Thoracic aorta (tissue), 2 donors: Measurements from ENCODE around the gene SDHB. TPM values are rescaled to one million over a fixed set of nuclear protein-coding genes. Genes with fewer than 3 reads are reported as not detected.

Experiments used
- ATAC-seq: fragments of 150-250 bp; one replicate; pipeline ENCODE4 v1.8.0; 2017; ENCODE audit warnings: low read depth; ENCODE audit not compliant: insufficient number of reproducible peaks, low FRiP score
- DNase-seq: peaks from one replicate; pipeline ENCODE4 v3.0.0-alpha.2; 2020; ENCODE audit warnings: low spot score
- H3K27ac ChIP-seq, 2 donors: fragments of 200-600 bp; sonication (generic); 1 replicate in 1 of 2; 2 replicates in 1 of 2; pipeline ENCODE4 v1.5.1; 2016; ENCODE audit warnings: mild to moderate bottlenecking in 2 of 2, moderate library complexity in 2 of 2
- H3K27me3 ChIP-seq: fragments of 200-600 bp; sonication (generic); replicated peaks from 2 replicates; pipeline ENCODE4 v1.6.0; 2016; ENCODE audit warnings: mild to moderate bottlenecking; ENCODE audit not compliant: insufficient read depth
- H3K36me3 ChIP-seq: fragments of 200-600 bp; sonication (generic); one replicate; pipeline ENCODE4 v1.5.1; 2016
- H3K4me1 ChIP-seq, 2 donors: fragments of 200-600 bp; sonication (generic); 1 replicate in 1 of 2; 2 replicates in 1 of 2; pipeline versions ENCODE4 v1.5.1 to v1.6.0; 2016; ENCODE audit warnings: low read depth in 2 of 2, mild to moderate bottlenecking in 1 of 2; ENCODE audit not compliant: control insufficient read depth in 1 of 2
- H3K4me3 ChIP-seq: fragments of 200-600 bp; sonication (generic); 2 replicates; pipeline ENCODE4 v1.5.1; 2016; ENCODE audit warnings: mild to moderate bottlenecking
- H3K9me3 ChIP-seq: fragments of 200-600 bp; sonication (generic); 2 replicates; pipeline ENCODE4 v1.5.1; 2016
- total RNA-seq, 2 donors: library from RNA; depleted of rRNA; stranded (reverse); fragments of >200 nt; gene quantifications; one replicate each; pipeline versions ENCODE4 v1.1.0 to v1.2.3, GENCODE V29; 2016
- TF ChIP-seq, protein P1 (sequence below): fragments of 200-600 bp; sonication (generic); IDR thresholded peaks from one replicate; pipeline ENCODE4 v1.5.1; 2019; ENCODE audit warnings: antibody characterized with exemption

Gene SDHB
- total RNA-seq, 2 donors from 2014 or later: 81.5 to 98.9 TPM

DNA sequence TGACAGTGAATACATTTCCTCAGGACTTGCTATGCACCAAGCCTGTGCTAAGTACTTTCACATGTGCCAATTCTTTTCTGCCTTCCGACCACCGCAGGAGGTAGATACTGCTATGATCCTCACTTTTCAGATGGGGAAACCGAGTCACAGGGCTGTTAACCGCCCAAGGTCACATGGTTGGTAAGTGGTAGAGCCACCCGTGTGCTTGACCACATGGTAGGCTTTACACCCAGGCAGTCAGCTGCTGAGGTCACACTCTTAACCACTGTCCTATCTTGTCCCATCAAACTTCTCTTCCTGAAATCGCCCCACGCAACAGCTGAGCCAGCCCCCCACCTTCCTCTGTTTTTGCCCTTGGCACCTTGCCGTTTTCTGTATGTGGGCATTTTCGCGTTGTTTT, 31.0 kb upstream of the SDHB start:
- H3K4me3 ChIP-seq: no peak overlapping the region
- no peaks in the 10 kb centered on the region for H3K36me3 ChIP-seq
- no peak overlapping the region for H3K27ac ChIP-seq
- TF ChIP-seq, protein P1, sequence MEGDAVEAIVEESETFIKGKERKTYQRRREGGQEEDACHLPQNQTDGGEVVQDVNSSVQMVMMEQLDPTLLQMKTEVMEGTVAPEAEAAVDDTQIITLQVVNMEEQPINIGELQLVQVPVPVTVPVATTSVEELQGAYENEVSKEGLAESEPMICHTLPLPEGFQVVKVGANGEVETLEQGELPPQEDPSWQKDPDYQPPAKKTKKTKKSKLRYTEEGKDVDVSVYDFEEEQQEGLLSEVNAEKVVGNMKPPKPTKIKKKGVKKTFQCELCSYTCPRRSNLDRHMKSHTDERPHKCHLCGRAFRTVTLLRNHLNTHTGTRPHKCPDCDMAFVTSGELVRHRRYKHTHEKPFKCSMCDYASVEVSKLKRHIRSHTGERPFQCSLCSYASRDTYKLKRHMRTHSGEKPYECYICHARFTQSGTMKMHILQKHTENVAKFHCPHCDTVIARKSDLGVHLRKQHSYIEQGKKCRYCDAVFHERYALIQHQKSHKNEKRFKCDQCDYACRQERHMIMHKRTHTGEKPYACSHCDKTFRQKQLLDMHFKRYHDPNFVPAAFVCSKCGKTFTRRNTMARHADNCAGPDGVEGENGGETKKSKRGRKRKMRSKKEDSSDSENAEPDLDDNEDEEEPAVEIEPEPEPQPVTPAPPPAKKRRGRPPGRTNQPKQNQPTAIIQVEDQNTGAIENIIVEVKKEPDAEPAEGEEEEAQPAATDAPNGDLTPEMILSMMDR: no peak
- no peaks in the 10 kb centered on the region for H3K4me1 ChIP-seq
- ATAC-seq: no peak
- H3K9me3 ChIP-seq: no peaks in the 10 kb centered on the region
- no peak for DNase-seq
- H3K27me3 ChIP-seq: no peaks in the 10 kb centered on the region

DNA sequence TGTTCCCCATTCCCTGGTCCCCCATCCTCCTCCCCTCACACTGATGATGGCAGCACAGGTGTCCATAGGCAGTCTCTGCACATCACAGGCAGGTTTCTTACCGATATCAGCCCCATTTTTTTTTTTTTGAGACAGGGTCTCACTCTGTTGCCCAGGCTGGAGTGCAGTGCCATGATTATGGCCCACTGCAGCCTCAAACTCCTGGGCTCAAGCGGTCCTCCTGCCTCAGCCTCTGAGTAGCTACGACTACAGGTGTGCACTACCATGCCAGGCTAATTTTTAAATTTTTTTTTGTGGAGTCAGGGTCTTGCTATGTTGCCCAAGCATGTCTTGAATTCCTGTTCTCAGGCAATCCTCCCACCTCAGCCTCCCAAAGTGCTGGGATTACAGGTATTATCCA, 28.9 kb upstream of the SDHB start:
- no peaks in the 10 kb centered on the region for H3K36me3 ChIP-seq
- TF ChIP-seq, protein P1: no peak
- ATAC-seq: no peak

DNA sequence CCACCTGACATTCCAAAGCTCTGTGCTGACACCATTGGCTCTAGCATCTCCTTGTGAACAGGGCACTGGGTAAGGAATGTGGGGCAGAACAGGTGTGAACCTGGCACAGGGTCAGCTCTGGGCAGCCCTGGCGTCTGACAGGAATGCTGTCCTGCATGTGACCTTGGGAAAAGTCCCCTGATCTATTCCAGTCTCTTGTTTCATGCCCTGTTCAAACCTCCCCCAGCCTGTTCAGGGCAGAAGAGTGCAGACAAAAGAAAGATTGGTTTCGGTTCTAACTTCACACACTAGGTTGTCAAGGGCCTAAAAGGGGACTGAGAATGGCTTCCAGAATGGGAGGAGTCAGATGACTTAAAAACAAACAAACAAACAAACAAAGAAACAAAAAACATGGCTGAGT, 27.6 kb upstream of the SDHB start:
- no peak overlapping the region for H3K27ac ChIP-seq
- no peaks in the 10 kb centered on the region for H3K9me3 ChIP-seq
- TF ChIP-seq, protein P1: no peak
- H3K4me3 ChIP-seq: no peak overlapping the region
- no peak for ATAC-seq
- H3K36me3 ChIP-seq: no peaks in the 10 kb centered on the region
- H3K27me3 ChIP-seq: no peaks in the 10 kb centered on the region
- DNase-seq: no peak
- H3K4me1 ChIP-seq: no peaks in the 10 kb centered on the region

More for the DNA sequence above, 28.9 kb upstream of the SDHB start:
- Histone ChIP-seq H3K4me1 (no peaks in the 10 kb centered on the region), H3K27ac (no peak overlapping the region), H3K9me3 (no peaks in the 10 kb centered on the region), H3K4me3 (no peak overlapping the region), H3K27me3 (no peaks in the 10 kb centered on the region)
- DNase-seq: no peak

DNA sequence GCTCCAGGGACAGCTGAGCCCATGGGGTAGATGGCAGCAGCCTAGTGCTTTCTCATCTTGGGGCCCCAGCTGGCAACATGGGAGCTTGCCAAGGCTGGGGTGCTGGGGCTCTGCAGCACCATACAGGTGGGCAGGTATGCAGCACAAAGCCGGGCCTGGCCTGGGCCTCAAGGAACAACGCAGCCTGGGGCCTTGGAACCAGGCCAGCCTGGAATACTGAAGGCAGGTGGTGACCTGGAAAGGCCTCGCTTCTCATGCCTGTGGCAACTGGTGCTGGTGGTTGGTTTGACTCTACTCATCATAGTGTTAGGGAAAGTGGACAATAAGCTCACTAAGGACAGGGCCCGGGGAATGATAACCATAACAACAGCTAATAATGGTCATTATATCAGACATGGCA, 27.0 kb upstream of the SDHB start:
- TF ChIP-seq, protein P1: no peak
- Histone ChIP-seq H3K9me3 (no peaks in the 10 kb centered on the region), H3K4me3 (no peak overlapping the region), H3K4me1 (no peaks in the 10 kb centered on the region), H3K27me3 (no peaks in the 10 kb centered on the region), H3K36me3 (no peaks in the 10 kb centered on the region), H3K27ac (no peak overlapping the region)
- DNase-seq (no peak), ATAC-seq (no peak)

DNA sequence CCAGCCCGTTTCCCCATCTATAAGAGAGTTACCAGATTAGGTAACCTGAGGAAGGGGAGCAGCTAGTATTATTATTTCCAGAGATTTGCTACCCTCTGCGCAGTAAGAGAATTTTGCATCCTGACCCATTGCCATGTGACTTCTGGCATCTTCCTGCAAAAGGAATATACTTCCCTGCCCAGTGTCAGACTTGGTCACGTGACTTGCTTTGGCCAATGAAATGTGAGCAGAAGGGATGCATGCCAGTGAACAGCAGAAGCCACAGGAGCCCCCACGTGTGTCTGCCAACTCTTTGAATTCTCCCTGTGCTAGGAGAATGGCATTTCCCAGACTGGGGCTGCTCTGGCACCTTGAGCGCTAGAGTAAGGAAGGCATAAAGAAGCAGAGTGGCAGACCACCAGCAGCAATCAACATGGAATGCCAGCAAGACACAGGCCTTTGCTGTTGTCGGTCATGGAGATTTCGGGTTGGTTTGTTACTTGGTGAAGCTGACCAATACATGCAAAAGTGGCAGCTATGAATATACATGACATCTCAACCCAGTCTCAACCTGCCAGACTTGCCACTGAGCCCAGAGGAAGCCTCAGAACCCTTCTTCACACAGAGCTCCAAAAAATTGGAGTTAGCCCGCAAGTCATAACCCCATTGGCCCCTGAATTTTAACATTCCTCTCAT, 26.4 kb upstream of the SDHB start:
- H3K27me3 ChIP-seq: no peaks in the 10 kb centered on the region
- TF ChIP-seq, protein P1: no peak
- DNase-seq: no peak
- no peak for ATAC-seq
- no peaks in the 10 kb centered on the region for H3K9me3 ChIP-seq
- H3K4me1 ChIP-seq: no peaks in the 10 kb centered on the region
- H3K27ac ChIP-seq: no peak overlapping the region
- H3K36me3 ChIP-seq: no peaks in the 10 kb centered on the region
- H3K4me3 ChIP-seq: no peak overlapping the region
